ENCODE data around the gene SYNDIG1.

The SYNDIG1 gene

GRCh38 chr20:24662752-24663365, 193.4 kb downstream of the SYNDIG1 start:
- Histone ChIP-seq H3K9me3 (no peaks in the 10 kb centered on the region), H3K4me3 (ENCODE audit: low read depth in 1 of 2, low read length in 1 of 2) (no peak overlapping the region), H3K27ac (no peak overlapping the region), H3K36me3 (no peaks in the 10 kb centered on the region), H3K27me3 (no peaks in the 10 kb centered on the region), H3K4me1 (ENCODE audit: control insufficient read depth in 1 of 2, insufficient read depth in 1 of 2, low read depth in 1 of 2, low read length in 1 of 2) (no peaks in the 10 kb centered on the region)
- no peak for TF ChIP-seq CTCF (IDR thresholded peaks at IDR 0.05)

- Histone ChIP-seq H3K27ac (no peak overlapping the region), H3K27me3 (no peaks in the 10 kb centered on the region), H3K4me3 (ENCODE audit: low read depth in 1 of 2, low read length in 1 of 2) (no peak overlapping the region), H3K4me1 (ENCODE audit: control insufficient read depth in 1 of 2, insufficient read depth in 1 of 2, low read depth in 1 of 2, low read length in 1 of 2) (no peaks in the 10 kb centered on the region), H3K36me3 (no peaks in the 10 kb centered on the region), H3K9me3 (no peaks in the 10 kb centered on the region)
- no peak for TF ChIP-seq CTCF (IDR thresholded peaks at IDR 0.05)
These were observed 194.1 kb downstream of the SYNDIG1 start for GRCh38 chr20:24663496-24663895.

GRCh38 chr20:24664266-24664986, 195.0 kb downstream of the SYNDIG1 start:
- Histone ChIP-seq H3K4me3 (ENCODE audit: low read depth in 1 of 2, low read length in 1 of 2) (no peak overlapping the region), H3K27ac (no peak overlapping the region), H3K27me3 (no peaks in the 10 kb centered on the region), H3K36me3 (no peaks in the 10 kb centered on the region), H3K9me3 (no peaks in the 10 kb centered on the region), H3K4me1 (ENCODE audit: control insufficient read depth in 1 of 2, insufficient read depth in 1 of 2, low read depth in 1 of 2, low read length in 1 of 2) (no peaks in the 10 kb centered on the region)
- no peak for TF ChIP-seq CTCF (IDR thresholded peaks at IDR 0.05)

GRCh38 chr20:24665196-24665595, 195.8 kb downstream of the SYNDIG1 start:
- H3K36me3 ChIP-seq = no peaks in the 10 kb centered on the region
- TF ChIP-seq CTCF (IDR thresholded peaks at IDR 0.05) = no peak

GRCh38 chr20:24665741-24666191, 196.3 kb downstream of the SYNDIG1 start:
- Histone ChIP-seq H3K27me3 (no peaks in the 10 kb centered on the region), H3K4me1 (ENCODE audit: control insufficient read depth in 1 of 2, insufficient read depth in 1 of 2, low read depth in 1 of 2, low read length in 1 of 2) (no peaks in the 10 kb centered on the region), H3K27ac (no peak overlapping the region), H3K4me3 (ENCODE audit: low read depth in 1 of 2, low read length in 1 of 2) (no peak overlapping the region), H3K9me3 (no peaks in the 10 kb centered on the region), H3K36me3 (no peaks in the 10 kb centered on the region)
- TF ChIP-seq CTCF (IDR thresholded peaks at IDR 0.05) = no peak

More at GRCh38 chr20:24665196-24665595, 195.8 kb downstream of the SYNDIG1 start:
- H3K9me3 ChIP-seq = no peaks in the 10 kb centered on the region
- no peaks in the 10 kb centered on the region for H3K27me3 ChIP-seq
- H3K4me1 ChIP-seq (ENCODE audit: control insufficient read depth in 1 of 2, insufficient read depth in 1 of 2, low read depth in 1 of 2, low read length in 1 of 2) = no peaks in the 10 kb centered on the region
- no peak overlapping the region for H3K27ac ChIP-seq
- no peak overlapping the region for H3K4me3 ChIP-seq (ENCODE audit: low read depth in 1 of 2, low read length in 1 of 2)

Measured in neutrophil (primary cell).